Endothelial cell of umbilical vein (primary cell): ENCODE data around the gene AGAP3. TPM values are rescaled to one million over a fixed set of nuclear protein-coding genes. Genes with fewer than 3 reads are reported as not detected.

Experiments used
- BruUV-seq: library from RNA; stranded (reverse); fragments of 400-500 nt; replicated peaks from 2 replicates; lab custom pipeline; 2021; lab: Mats Ljungman, UMichigan
- CTCF ChIA-PET: fragments of 300-600, 350-600 bp; sonication (Branson Sonifier 250); formaldehyde crosslinking; loops from one replicate; lab custom pipeline; 2021; ENCODE audit warnings: antibody characterized with exemption, inconsistent platforms; lab: Charles Lee
- POLR2A ChIA-PET: fragments of 300-600, 350-600 bp; sonication (Branson Sonifier 250); formaldehyde crosslinking; loops from one replicate; lab custom pipeline; 2021; ENCODE audit warnings: antibody characterized with exemption, inconsistent platforms; lab: Charles Lee
- DNase-seq: peaks from one replicate; pipeline ENCODE4 v3.0.0-alpha.2; 2011; ENCODE audit warnings: low read depth, low spot score
- FAIRE-seq: peaks from 2 replicates; lab custom pipeline; 2011; peaks lifted over from hg19 to GRCh38; lab: Jason Lieb, UNC
- H2AFZ ChIP-seq: 2 replicates; pipeline ENCODE4 v1.6.0; 2012; ENCODE audit warnings: low read depth, low read length, control low read depth, inconsistent platforms
- H3K27ac ChIP-seq: 2 replicates; pipeline ENCODE4 v1.5.1; 2011; ENCODE audit warnings: low read depth, mild to moderate bottlenecking, control low read depth, low read length, moderate library complexity; ENCODE audit not compliant: insufficient read depth
- H3K27me3 ChIP-seq, 2 experiments: 2 replicates each; pipeline versions ENCODE4 v1.6.0 to v1.6.1; 2011; ENCODE audit warnings: low read length in 2 of 2, mixed read lengths in 1 of 2; ENCODE audit not compliant: control insufficient read depth in 2 of 2, insufficient read depth in 2 of 2
- H3K36me3 ChIP-seq, 2 experiments: 2 replicates in 1 of 2; 3 replicates in 1 of 2; pipeline ENCODE4 v1.5.1; 2011; ENCODE audit warnings: low read length in 2 of 2, mild to moderate bottlenecking in 1 of 2, moderate library complexity in 1 of 2; ENCODE audit not compliant: control insufficient read depth in 2 of 2, insufficient read depth in 2 of 2; ENCODE audit errors: extremely low read depth in 1 of 2
- H3K4me1 ChIP-seq: 3 replicates; pipeline ENCODE4 v1.5.1; 2011; ENCODE audit warnings: mild to moderate bottlenecking, low read length; ENCODE audit not compliant: control insufficient read depth, insufficient read depth; ENCODE audit errors: extremely low read depth
- H3K4me2 ChIP-seq: 2 replicates; pipeline ENCODE4 v1.6.1; 2011; ENCODE audit warnings: low read length, control low read depth, mixed read lengths; ENCODE audit not compliant: insufficient read depth
- H3K4me3 ChIP-seq, 3 experiments: fragments of 200-600 bp in 1 of 3; sonication (generic), shearing (Covaris generic) in 1 of 3; replicated peaks in 1 of 3; 2 replicates each; pipeline ENCODE4 v1.5.1; 2011 to 2016; ENCODE audit warnings: control low read depth in 3 of 3, low read length in 3 of 3, mild to moderate bottlenecking in 2 of 3, inconsistent platforms in 1 of 3, low read depth in 1 of 3, moderate library complexity in 1 of 3; ENCODE audit not compliant: insufficient read depth in 1 of 3
- H3K79me2 ChIP-seq: 2 replicates; pipeline ENCODE4 v1.6.0; 2012; ENCODE audit warnings: low read length, inconsistent platforms; ENCODE audit not compliant: control insufficient read depth, insufficient read depth
- H3K9ac ChIP-seq: replicated peaks from 2 replicates; pipeline ENCODE3; 2011; ENCODE audit warnings: low read length, control low read depth; ENCODE audit not compliant: insufficient read depth; ENCODE audit errors: extremely low read depth
- H3K9me1 ChIP-seq: replicated peaks from 3 replicates; pipeline ENCODE4 v1.6.0; 2011; ENCODE audit warnings: mild to moderate bottlenecking, low read length; ENCODE audit not compliant: control insufficient read depth, insufficient read depth; ENCODE audit errors: extremely low read depth
- H3K9me3 ChIP-seq: replicated peaks from 2 replicates; pipeline ENCODE4 v1.5.1; 2012; ENCODE audit warnings: low read length, inconsistent platforms; ENCODE audit not compliant: control insufficient read depth, insufficient read depth
- H4K20me1 ChIP-seq: replicated peaks from 2 replicates; pipeline ENCODE3; 2011; ENCODE audit warnings: mild to moderate bottlenecking, low read length; ENCODE audit not compliant: control insufficient read depth, insufficient read depth; ENCODE audit errors: extremely low read depth
- EZH2 ChIP-seq: IDR thresholded peaks from 2 replicates; pipeline ENCODE4 v1.6.1; 2012; ENCODE audit warnings: borderline replicate concordance, low read depth, mild to moderate bottlenecking, moderate library complexity, low read length, inconsistent platforms; ENCODE audit not compliant: severe bottlenecking
- FOS ChIP-seq: IDR thresholded peaks from 2 replicates; pipeline ENCODE4 v1.6.1; 2011; ENCODE audit warnings: mild to moderate bottlenecking, low read length, moderate library complexity, borderline replicate concordance; ENCODE audit not compliant: insufficient read depth
- GATA2 ChIP-seq: IDR thresholded peaks from 2 replicates; pipeline ENCODE4 v1.7.0; 2011; ENCODE audit warnings: low read depth, mild to moderate bottlenecking, moderate library complexity, mixed read lengths, low read length; ENCODE audit not compliant: insufficient read length, insufficient read depth
- JUN ChIP-seq: IDR thresholded peaks from 2 replicates; pipeline ENCODE4 v1.6.1; 2011; ENCODE audit warnings: borderline replicate concordance, low read depth; ENCODE audit not compliant: insufficient read length, insufficient read depth
- MYC ChIP-seq: IDR thresholded peaks from one replicate; pipeline ENCODE4 v1.6.1; 2011; ENCODE audit warnings: mild to moderate bottlenecking, low read depth, low read length
- POLR2A ChIP-seq: IDR thresholded peaks from 2 replicates; pipeline ENCODE4 v1.6.1; 2012; ENCODE audit warnings: low read depth, mild to moderate bottlenecking, control low read depth, low read length
- POLR2AphosphoS5 ChIP-seq: IDR thresholded peaks from 2 replicates; pipeline ENCODE4 v1.6.1; 2012; ENCODE audit warnings: low read depth, mild to moderate bottlenecking, control low read depth, low read length, moderate library complexity; ENCODE audit not compliant: insufficient read depth
- dilution Hi-C: fragments of 300-500 bp; cut with MboI; formaldehyde crosslinking; loops from one replicate; pipeline ENCODE4 v1.15.0; 2019; ENCODE audit warnings: low sequenced_read_pairs; ENCODE audit not compliant: extremely low pct_ligation_motif_present
- intact Hi-C: fragments of 100-400 bp; cut with micrococcal nuclease; formaldehyde crosslinking; loops from one replicate; pipeline ENCODE4 v1.10.0; 2022
- polyA plus RNA-seq, 4 experiments: library from polyadenylated mRNA; depleted of rRNA in 3 of 4; stranded (reverse) in 3 of 4; unstranded in 1 of 4; fragments of >200 nt; gene quantifications; 2 replicates each; pipeline versions ENCODE4 v1.2.1 to v1.2.3, GENCODE V29; 2011 to 2012; ENCODE audit warnings: missing spikeins in 1 of 4
- total RNA-seq: library from RNA; stranded (reverse); gene quantifications from 2 replicates; pipeline ENCODE4 v1.2.3, GENCODE V29; 2021
- TF ChIP-seq, protein P1 (sequence below), 2 donors: IDR thresholded peaks; 1 replicate in 1 of 2; 2 replicates in 1 of 2; pipeline ENCODE4 v1.5.1; 2011; ENCODE audit warnings: low read length in 2 of 2, mild to moderate bottlenecking in 2 of 2, moderate library complexity in 2 of 2, control low read depth in 1 of 2, inconsistent platforms in 1 of 2, low read depth in 1 of 2; ENCODE audit not compliant: insufficient read depth in 1 of 2; ENCODE audit errors: extremely low read depth in 1 of 2
- TF ChIP-seq, protein P2 (sequence below): IDR thresholded peaks from 2 replicates; pipeline ENCODE4 v1.6.1; 2011; ENCODE audit not compliant: insufficient read depth, insufficient read length

The AGAP3 gene
- total and polyA plus RNA-seq, 2 donors (not counting 3 experiments of a cell fraction or from before 2014, with no cell fraction given) = 171 to 174 TPM

DNA sequence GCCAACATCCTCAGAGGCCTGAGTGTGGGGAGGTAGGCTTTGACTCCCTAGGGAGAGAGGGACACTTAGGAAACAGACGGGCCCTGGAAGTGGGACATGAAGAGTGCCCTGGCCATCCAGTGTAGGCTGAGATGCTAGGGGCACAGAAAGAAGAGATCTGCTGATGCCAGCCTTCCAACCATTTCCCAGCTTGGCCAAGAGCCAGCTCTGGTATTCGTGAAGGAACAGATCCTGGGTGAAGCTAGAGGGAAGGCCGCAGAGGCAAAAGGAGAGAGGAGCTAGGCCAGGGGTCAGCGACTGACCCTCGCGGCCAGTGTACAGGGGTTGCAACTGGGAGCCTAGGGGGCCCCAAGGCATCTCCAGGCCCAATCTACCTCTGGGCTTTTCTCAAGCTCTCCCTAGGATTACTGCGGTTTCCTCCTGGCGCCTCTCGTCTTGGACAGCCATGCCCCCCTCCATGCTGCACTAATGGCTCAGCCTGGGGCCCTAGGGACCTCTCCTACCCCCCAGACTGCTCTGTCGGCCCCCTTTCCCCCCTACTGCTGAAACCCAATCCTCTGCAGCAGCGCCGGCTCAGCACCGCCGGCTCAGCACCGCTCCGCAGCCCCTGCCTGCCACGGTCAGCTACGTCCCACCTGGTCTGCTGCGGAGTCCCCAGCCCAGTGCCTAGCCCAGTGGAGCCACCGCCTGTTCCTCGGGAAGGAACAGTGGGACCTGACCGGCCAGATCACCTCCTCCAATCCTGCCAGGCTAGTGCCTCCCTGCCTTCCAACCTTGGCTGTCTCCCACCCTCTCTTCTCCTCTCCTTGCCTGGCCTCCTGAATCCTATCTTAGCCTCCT lies 38.1 kb upstream of the AGAP3 start, which contains the start of gene ASIC3:
ASIC3 (plus strand) TSS at position 556 of the 840 bp plus-strand sequence. CDS start 355 bp downstream, outside the sequence.
- POLR2A ChIA-PET = no interaction called here
- no peaks in the 10 kb centered on the region for H3K79me2 ChIP-seq

GRCh38 chr7:151048911-151049463 lies 37.3 kb upstream of the AGAP3 start:
- Histone ChIP-seq H3K79me2 (no peaks in the 10 kb centered on the region), H3K4me1 (no peaks in the 10 kb centered on the region), H2AFZ (no peak overlapping the region), H3K9ac (no peak overlapping the region), H3K9me1 (no peaks in the 10 kb centered on the region), H3K27ac (no peak overlapping the region), H3K4me3 (no peak overlapping the region), H3K27me3 (peaks cover 0 to 4% of the 10 kb centered on the region in 2 experiments), H3K9me3 (no peaks in the 10 kb centered on the region), H4K20me1 (no peaks in the 10 kb centered on the region), H3K4me2 (no peak overlapping the region), H3K36me3 (no peaks in the 10 kb centered on the region)
- DNase-seq (no peak), FAIRE-seq (no peak)
- POLR2A ChIA-PET = no interaction called here
- TF ChIP-seq GATA2 (no peak), JUN (no peak), FOS (no peak), POLR2AphosphoS5 (no peak), MYC (no peak), EZH2 (no peak), POLR2A (no peak)
- TF ChIP-seq, protein P1, sequence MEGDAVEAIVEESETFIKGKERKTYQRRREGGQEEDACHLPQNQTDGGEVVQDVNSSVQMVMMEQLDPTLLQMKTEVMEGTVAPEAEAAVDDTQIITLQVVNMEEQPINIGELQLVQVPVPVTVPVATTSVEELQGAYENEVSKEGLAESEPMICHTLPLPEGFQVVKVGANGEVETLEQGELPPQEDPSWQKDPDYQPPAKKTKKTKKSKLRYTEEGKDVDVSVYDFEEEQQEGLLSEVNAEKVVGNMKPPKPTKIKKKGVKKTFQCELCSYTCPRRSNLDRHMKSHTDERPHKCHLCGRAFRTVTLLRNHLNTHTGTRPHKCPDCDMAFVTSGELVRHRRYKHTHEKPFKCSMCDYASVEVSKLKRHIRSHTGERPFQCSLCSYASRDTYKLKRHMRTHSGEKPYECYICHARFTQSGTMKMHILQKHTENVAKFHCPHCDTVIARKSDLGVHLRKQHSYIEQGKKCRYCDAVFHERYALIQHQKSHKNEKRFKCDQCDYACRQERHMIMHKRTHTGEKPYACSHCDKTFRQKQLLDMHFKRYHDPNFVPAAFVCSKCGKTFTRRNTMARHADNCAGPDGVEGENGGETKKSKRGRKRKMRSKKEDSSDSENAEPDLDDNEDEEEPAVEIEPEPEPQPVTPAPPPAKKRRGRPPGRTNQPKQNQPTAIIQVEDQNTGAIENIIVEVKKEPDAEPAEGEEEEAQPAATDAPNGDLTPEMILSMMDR (IDR thresholded peaks at IDR 0.05; ENCODE audit: extremely low read depth in 1 of 2, insufficient read depth in 1 of 2, low read depth in 1 of 2, low read length in 2 of 2) = no peak
- TF ChIP-seq, protein P2, sequence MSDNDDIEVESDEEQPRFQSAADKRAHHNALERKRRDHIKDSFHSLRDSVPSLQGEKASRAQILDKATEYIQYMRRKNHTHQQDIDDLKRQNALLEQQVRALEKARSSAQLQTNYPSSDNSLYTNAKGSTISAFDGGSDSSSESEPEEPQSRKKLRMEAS = no peak
- BruUV-seq = no TSS peak
- dilution Hi-C loops (no loop called here), intact Hi-C loops (no loop called here)
- CTCF ChIA-PET = interaction anchor here (1.6 kb wide), 1 partner anchor 10 kb away, joined by 5 read pairs; no protein-coding TSS in a partner anchor

More for the DNA sequence above, 38.1 kb upstream of the AGAP3 start, which contains the start of gene ASIC3:
- peaks cover 0 to 4% of the 10 kb centered on the region in 2 experiments for H3K27me3 ChIP-seq
- H4K20me1 ChIP-seq = no peaks in the 10 kb centered on the region
- H2AFZ ChIP-seq = no peak within 1 kb of the TSS
- TF ChIP-seq MYC (no peak), FOS (no peak), EZH2 (no peak), POLR2AphosphoS5 (no peak), JUN (no peak), POLR2A (no peak)
- TF ChIP-seq, protein P2 = no peak
- no TSS peak for BruUV-seq
- no peaks in the 10 kb centered on the region for H3K36me3 ChIP-seq
- H3K9ac ChIP-seq = no peak within 1 kb of the TSS
- H3K4me3 ChIP-seq = no peak within 1 kb of the TSS
- H3K9me3 ChIP-seq = no peaks in the 10 kb centered on the region
- dilution Hi-C loops = no loop called here
- H3K9me1 ChIP-seq = no peaks in the 10 kb centered on the region
- H3K4me1 ChIP-seq = no peaks in the 10 kb centered on the region
- no peak for FAIRE-seq
- no peak within 1 kb of the TSS for H3K27ac ChIP-seq
- CTCF ChIA-PET = interaction anchor here (1.6 kb wide), 1 partner anchor 9 kb away, joined by 5 read pairs; no protein-coding TSS in a partner anchor
- DNase-seq = no peak
- H3K4me2 ChIP-seq = no peak within 1 kb of the TSS
- intact Hi-C loops = no loop called here
